Suprapubic skin (tissue), 3 donors: ENCODE results near the gene TES.

Experiments
- EP300 ChIP-seq: sonication (generic); formaldehyde crosslinking; IDR thresholded peaks from one replicate; pipeline ENCODE4 v1.6.1; 2017; ENCODE audit warnings: antibody characterized with exemption
- POLR2A ChIP-seq, 2 donors: fragments of 450-650 bp; IDR thresholded peaks; one replicate each; pipeline ENCODE4 v1.6.1; 2017; ENCODE audit warnings: antibody characterized with exemption in 2 of 2, mild to moderate bottlenecking in 2 of 2, moderate library complexity in 2 of 2
- TF ChIP-seq, protein P1 (sequence below), 2 donors: fragments of 200-600 bp in 1 of 2; fragments of 450-650 bp in 1 of 2; sonication (generic) in 1 of 2; IDR thresholded peaks; one replicate each; pipeline ENCODE4 v1.5.1; 2016 to 2019; ENCODE audit warnings: antibody characterized with exemption in 2 of 2, mild to moderate bottlenecking in 1 of 2, moderate library complexity in 1 of 2

DNA sequence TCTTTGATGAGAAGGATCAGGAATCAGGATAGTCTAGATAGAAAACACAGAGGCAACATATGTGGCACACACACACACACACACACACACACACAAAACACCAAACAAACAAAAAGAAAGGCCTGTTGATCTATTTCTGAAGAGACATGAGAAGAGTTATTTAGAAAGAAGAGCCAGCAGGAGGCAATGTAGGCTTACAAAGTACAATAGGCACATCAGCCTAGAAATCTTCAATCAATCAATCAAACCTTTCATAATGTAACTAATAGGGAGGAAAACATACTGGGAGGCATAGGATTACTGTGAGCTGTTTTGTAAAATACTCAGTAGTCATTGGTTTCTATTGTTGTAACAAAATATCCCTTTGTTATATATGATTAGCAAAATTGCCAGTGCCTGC is 47.3 kb upstream of the TES start:
- TF ChIP-seq, protein P1, sequence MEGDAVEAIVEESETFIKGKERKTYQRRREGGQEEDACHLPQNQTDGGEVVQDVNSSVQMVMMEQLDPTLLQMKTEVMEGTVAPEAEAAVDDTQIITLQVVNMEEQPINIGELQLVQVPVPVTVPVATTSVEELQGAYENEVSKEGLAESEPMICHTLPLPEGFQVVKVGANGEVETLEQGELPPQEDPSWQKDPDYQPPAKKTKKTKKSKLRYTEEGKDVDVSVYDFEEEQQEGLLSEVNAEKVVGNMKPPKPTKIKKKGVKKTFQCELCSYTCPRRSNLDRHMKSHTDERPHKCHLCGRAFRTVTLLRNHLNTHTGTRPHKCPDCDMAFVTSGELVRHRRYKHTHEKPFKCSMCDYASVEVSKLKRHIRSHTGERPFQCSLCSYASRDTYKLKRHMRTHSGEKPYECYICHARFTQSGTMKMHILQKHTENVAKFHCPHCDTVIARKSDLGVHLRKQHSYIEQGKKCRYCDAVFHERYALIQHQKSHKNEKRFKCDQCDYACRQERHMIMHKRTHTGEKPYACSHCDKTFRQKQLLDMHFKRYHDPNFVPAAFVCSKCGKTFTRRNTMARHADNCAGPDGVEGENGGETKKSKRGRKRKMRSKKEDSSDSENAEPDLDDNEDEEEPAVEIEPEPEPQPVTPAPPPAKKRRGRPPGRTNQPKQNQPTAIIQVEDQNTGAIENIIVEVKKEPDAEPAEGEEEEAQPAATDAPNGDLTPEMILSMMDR (IDR thresholded peaks at IDR 0.05): no peak
- TF ChIP-seq POLR2A (IDR thresholded peaks at IDR 0.05) (no peak), EP300 (no peak)
